WTC11 (cell line): Measurements from ENCODE around the gene MIA2. TPM values are rescaled to one million over a fixed set of nuclear protein-coding genes. Genes with fewer than 3 reads are reported as not detected.

Source experiments
- ATAC-seq: fragments of 200-7000 bp; cut with Tn5 transposase; 2 replicates; pipeline ENCODE4 v1.10.0; 2021; ENCODE audit warnings: mild to moderate bottlenecking, moderate library complexity
- CTCF ChIA-PET: fragments of 300-600 bp; sonication (Branson Sonifier 250); formaldehyde crosslinking; loops from one replicate; lab custom pipeline; 2021; ENCODE audit warnings: antibody characterized with exemption; lab: Charles Lee
- POLR2A ChIA-PET: fragments of 350-600 bp; sonication (Branson Sonifier 250); formaldehyde crosslinking; loops from one replicate; lab custom pipeline; 2021; ENCODE audit warnings: antibody characterized with exemption; lab: Charles Lee
- DNase-seq: peaks from one replicate; pipeline ENCODE4 v3.0.0; 2021; ENCODE audit warnings: low spot score
- H3K27ac Mint-ChIP-seq: 2 replicates; pipeline ENCODE4 v1.8.0; 2021; ENCODE audit warnings: mixed read lengths
- H3K27me3 Mint-ChIP-seq: 2 replicates; pipeline ENCODE4 v1.8.0; 2021; ENCODE audit warnings: low read depth, mild to moderate bottlenecking, moderate library complexity, mixed read lengths
- H3K36me3 Mint-ChIP-seq: 2 replicates; pipeline ENCODE4 v1.8.0; 2021; ENCODE audit warnings: mixed read lengths
- H3K4me1 Mint-ChIP-seq: 2 replicates; pipeline ENCODE4 v1.8.0; 2022; ENCODE audit warnings: mixed read lengths
- H3K4me3 Mint-ChIP-seq: 2 replicates; pipeline ENCODE4 v1.8.0; 2021; ENCODE audit warnings: mild to moderate bottlenecking, moderate library complexity, mixed read lengths
- H3K9me3 Mint-ChIP-seq: 2 replicates; pipeline ENCODE4 v1.8.0; 2021; ENCODE audit warnings: mixed read lengths
- CREB1 ChIP-seq: sonication (generic); formaldehyde crosslinking; IDR thresholded peaks from 2 replicates; pipeline ENCODE4 v1.8.0; 2023; ENCODE audit warnings: mild to moderate bottlenecking, missing genetic modification reagents
- MYBL2 ChIP-seq: sonication (generic); formaldehyde crosslinking; IDR thresholded peaks from 2 replicates; pipeline ENCODE4 v1.8.1; 2023; ENCODE audit warnings: mild to moderate bottlenecking, moderate library complexity, missing genetic modification reagents
- NFYB ChIP-seq: sonication (generic); formaldehyde crosslinking; conservative IDR thresholded peaks from 2 replicates; pipeline ENCODE4 v1.8.0; 2022; ENCODE audit warnings: low read depth, missing genetic modification reagents
- RORB ChIP-seq: fragments of 250-450 bp; sonication (Bioruptor Pico); IDR thresholded peaks from 2 replicates; pipeline ENCODE4 v1.9.0; 2021; ENCODE audit warnings: mild to moderate bottlenecking
- ZNF671 ChIP-seq: fragments of 250-450 bp; sonication (Bioruptor Pico); IDR thresholded peaks from 2 replicates; pipeline ENCODE4 v1.8.0; 2021; ENCODE audit warnings: mild to moderate bottlenecking
- total RNA-seq: library from RNA; stranded (reverse); gene quantifications from 3 replicates; pipeline ENCODE4 v1.2.3, GENCODE V29; 2021
- TF ChIP-seq, protein P1 (sequence below): sonication (generic); formaldehyde crosslinking; IDR thresholded peaks from 2 replicates; pipeline ENCODE4 v1.8.0; 2022; ENCODE audit warnings: mild to moderate bottlenecking, missing genetic modification reagents
- TF ChIP-seq, protein P2 (sequence below): sonication (generic); formaldehyde crosslinking; IDR thresholded peaks from 2 replicates; pipeline ENCODE4 v1.8.1; 2023; ENCODE audit warnings: mild to moderate bottlenecking, missing genetic modification reagents
- TF ChIP-seq, protein P3 (sequence below): sonication (generic); formaldehyde crosslinking; IDR thresholded peaks from 2 replicates; pipeline ENCODE4 v1.8.1; 2022; ENCODE audit warnings: low read depth, missing genetic modification reagents, borderline replicate concordance
- TF ChIP-seq, protein P4 (sequence below): fragments of 200-600 bp; IDR thresholded peaks from 2 replicates; pipeline ENCODE4 v1.8.0; 2022; ENCODE audit warnings: antibody characterized with exemption
- TF ChIP-seq, protein P5 (sequence below): fragments of 250-450 bp; sonication (Bioruptor Pico); conservative IDR thresholded peaks from 2 replicates; pipeline ENCODE4 v1.9.0; 2021; ENCODE audit warnings: mild to moderate bottlenecking
- TF ChIP-seq, protein P6 (sequence below): sonication (generic); formaldehyde crosslinking; IDR thresholded peaks from 2 replicates; pipeline ENCODE4 v1.8.1; 2023; ENCODE audit warnings: mild to moderate bottlenecking, missing genetic modification reagents, borderline replicate concordance
- TF ChIP-seq, protein P7 (sequence below): fragments of 250-450 bp; sonication (Bioruptor Pico); IDR thresholded peaks from 2 replicates; pipeline ENCODE4 v1.9.0; 2021; ENCODE audit warnings: moderate library complexity, mild to moderate bottlenecking, inconsistent platforms, borderline replicate concordance
- TF ChIP-seq, protein P8 (sequence below): sonication (generic); formaldehyde crosslinking; IDR thresholded peaks from 2 replicates; pipeline ENCODE4 v1.8.1; 2022; ENCODE audit warnings: low read depth, mild to moderate bottlenecking, moderate library complexity, missing genetic modification reagents, borderline replicate concordance
- TF ChIP-seq, protein P9 (sequence below): fragments of 250-450 bp; sonication (Bioruptor Pico); IDR thresholded peaks from 2 replicates; pipeline ENCODE4 v1.8.0; 2021; ENCODE audit warnings: mild to moderate bottlenecking
- TF ChIP-seq, protein P10 (sequence below): sonication (generic); formaldehyde crosslinking; IDR thresholded peaks from 2 replicates; pipeline ENCODE4 v1.8.1; 2022; ENCODE audit warnings: missing genetic modification reagents, borderline replicate concordance

The MIA2 gene
- total RNA-seq, 1 experiment from 2014 or later, result 11.3 TPM

DNA sequence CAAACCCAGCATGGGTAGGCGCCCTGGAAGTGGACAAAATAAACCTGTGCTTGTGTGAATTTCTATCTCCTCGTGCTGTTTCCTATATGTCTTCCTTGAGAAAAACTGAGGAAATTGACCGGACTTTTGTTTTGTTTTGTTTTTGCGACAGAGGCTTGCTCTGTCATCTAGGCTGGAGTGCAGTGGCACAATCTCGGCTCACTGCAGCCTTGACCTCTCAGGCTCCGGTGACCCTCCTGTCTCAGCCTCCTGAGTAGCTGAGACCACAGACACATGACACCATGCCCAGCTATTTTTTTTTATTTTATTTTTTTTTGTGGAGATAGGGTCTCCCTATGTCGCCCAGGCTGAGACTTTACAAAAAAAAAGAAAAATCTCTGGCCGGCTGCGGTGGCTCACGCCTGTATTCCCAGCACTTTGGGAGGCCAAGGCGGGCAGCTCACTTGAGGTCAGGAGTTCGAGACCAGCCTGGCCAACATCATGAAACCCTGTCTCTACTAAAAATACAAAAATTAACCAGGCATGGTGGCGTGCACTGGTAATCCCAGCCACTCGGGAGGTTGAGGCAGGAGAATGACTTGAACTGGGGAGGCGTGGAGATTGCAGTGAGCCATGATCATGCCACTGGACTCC, 22.5 kb upstream of the MIA2 start:
- TF ChIP-seq CREB1 (CRISPR knock-in tag), result no peak
- TF ChIP-seq, protein P1, sequence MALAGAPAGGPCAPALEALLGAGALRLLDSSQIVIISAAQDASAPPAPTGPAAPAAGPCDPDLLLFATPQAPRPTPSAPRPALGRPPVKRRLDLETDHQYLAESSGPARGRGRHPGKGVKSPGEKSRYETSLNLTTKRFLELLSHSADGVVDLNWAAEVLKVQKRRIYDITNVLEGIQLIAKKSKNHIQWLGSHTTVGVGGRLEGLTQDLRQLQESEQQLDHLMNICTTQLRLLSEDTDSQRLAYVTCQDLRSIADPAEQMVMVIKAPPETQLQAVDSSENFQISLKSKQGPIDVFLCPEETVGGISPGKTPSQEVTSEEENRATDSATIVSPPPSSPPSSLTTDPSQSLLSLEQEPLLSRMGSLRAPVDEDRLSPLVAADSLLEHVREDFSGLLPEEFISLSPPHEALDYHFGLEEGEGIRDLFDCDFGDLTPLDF (CRISPR knock-in tag), result no peak
- TF ChIP-seq, protein P2, sequence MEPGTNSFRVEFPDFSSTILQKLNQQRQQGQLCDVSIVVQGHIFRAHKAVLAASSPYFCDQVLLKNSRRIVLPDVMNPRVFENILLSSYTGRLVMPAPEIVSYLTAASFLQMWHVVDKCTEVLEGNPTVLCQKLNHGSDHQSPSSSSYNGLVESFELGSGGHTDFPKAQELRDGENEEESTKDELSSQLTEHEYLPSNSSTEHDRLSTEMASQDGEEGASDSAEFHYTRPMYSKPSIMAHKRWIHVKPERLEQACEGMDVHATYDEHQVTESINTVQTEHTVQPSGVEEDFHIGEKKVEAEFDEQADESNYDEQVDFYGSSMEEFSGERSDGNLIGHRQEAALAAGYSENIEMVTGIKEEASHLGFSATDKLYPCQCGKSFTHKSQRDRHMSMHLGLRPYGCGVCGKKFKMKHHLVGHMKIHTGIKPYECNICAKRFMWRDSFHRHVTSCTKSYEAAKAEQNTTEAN (CRISPR knock-in tag), result no peak
- TF ChIP-seq RORB (CRISPR knock-in tag), result no peak
- TF ChIP-seq, protein P3, sequence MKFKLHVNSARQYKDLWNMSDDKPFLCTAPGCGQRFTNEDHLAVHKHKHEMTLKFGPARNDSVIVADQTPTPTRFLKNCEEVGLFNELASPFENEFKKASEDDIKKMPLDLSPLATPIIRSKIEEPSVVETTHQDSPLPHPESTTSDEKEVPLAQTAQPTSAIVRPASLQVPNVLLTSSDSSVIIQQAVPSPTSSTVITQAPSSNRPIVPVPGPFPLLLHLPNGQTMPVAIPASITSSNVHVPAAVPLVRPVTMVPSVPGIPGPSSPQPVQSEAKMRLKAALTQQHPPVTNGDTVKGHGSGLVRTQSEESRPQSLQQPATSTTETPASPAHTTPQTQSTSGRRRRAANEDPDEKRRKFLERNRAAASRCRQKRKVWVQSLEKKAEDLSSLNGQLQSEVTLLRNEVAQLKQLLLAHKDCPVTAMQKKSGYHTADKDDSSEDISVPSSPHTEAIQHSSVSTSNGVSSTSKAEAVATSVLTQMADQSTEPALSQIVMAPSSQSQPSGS (CRISPR knock-in tag), result no peak
- TF ChIP-seq, protein P4, sequence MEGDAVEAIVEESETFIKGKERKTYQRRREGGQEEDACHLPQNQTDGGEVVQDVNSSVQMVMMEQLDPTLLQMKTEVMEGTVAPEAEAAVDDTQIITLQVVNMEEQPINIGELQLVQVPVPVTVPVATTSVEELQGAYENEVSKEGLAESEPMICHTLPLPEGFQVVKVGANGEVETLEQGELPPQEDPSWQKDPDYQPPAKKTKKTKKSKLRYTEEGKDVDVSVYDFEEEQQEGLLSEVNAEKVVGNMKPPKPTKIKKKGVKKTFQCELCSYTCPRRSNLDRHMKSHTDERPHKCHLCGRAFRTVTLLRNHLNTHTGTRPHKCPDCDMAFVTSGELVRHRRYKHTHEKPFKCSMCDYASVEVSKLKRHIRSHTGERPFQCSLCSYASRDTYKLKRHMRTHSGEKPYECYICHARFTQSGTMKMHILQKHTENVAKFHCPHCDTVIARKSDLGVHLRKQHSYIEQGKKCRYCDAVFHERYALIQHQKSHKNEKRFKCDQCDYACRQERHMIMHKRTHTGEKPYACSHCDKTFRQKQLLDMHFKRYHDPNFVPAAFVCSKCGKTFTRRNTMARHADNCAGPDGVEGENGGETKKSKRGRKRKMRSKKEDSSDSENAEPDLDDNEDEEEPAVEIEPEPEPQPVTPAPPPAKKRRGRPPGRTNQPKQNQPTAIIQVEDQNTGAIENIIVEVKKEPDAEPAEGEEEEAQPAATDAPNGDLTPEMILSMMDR, result no peak
- TF ChIP-seq, protein P5, sequence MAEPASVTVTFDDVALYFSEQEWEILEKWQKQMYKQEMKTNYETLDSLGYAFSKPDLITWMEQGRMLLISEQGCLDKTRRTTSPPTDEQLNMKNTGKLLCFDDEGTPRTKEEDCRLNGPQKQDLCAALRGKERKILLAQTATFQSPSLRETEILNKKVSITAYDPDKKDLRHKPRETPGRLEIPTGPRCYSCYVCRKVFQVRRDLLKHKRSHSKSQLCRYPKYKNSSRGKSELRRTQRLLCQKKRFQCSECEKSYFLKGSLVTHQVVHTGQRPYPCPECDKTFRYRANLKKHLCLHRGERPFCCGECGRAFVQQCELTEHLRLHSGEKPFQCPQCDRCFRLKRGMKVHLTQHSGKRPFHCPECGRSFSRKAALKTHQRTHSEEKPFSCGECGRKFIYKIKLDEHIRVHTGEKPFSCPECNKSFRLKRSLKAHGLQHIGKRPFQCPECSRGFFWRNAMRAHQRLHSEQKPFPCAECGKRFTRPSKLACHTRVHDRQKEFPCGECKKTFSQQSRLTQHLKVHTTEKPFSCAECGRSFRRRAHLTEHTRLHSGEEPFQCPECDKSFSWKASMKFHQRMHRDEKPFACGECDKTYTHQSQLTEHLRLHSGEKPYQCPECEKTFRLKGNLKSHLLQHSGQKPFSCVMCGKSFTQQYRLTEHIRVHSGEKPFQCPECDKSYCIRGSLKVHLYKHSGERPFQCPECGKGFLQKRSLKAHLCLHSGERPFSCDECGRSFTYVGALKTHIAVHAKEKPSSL (CRISPR knock-in tag), result no peak
- no peak for TF ChIP-seq ZNF671
- TF ChIP-seq, protein P6, sequence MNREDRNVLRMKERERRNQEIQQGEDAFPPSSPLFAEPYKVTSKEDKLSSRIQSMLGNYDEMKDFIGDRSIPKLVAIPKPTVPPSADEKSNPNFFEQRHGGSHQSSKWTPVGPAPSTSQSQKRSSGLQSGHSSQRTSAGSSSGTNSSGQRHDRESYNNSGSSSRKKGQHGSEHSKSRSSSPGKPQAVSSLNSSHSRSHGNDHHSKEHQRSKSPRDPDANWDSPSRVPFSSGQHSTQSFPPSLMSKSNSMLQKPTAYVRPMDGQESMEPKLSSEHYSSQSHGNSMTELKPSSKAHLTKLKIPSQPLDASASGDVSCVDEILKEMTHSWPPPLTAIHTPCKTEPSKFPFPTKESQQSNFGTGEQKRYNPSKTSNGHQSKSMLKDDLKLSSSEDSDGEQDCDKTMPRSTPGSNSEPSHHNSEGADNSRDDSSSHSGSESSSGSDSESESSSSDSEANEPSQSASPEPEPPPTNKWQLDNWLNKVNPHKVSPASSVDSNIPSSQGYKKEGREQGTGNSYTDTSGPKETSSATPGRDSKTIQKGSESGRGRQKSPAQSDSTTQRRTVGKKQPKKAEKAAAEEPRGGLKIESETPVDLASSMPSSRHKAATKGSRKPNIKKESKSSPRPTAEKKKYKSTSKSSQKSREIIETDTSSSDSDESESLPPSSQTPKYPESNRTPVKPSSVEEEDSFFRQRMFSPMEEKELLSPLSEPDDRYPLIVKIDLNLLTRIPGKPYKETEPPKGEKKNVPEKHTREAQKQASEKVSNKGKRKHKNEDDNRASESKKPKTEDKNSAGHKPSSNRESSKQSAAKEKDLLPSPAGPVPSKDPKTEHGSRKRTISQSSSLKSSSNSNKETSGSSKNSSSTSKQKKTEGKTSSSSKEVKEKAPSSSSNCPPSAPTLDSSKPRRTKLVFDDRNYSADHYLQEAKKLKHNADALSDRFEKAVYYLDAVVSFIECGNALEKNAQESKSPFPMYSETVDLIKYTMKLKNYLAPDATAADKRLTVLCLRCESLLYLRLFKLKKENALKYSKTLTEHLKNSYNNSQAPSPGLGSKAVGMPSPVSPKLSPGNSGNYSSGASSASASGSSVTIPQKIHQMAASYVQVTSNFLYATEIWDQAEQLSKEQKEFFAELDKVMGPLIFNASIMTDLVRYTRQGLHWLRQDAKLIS (CRISPR knock-in tag), result no peak
- TF ChIP-seq, protein P7, sequence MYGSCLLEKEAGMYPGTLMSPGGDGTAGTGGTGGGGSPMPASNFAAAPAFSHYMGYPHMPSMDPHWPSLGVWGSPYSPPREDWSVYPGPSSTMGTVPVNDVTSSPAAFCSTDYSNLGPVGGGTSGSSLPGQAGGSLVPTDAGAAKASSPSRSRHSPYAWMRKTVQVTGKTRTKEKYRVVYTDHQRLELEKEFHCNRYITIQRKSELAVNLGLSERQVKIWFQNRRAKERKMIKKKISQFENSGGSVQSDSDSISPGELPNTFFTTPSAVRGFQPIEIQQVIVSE (CRISPR knock-in tag), result no peak
- Mint-ChIP-seq H3K4me3 (no peak overlapping the region), H3K9me3 (no peaks in the 10 kb centered on the region), H3K27me3 (no peaks in the 10 kb centered on the region), H3K4me1 (peaks cover 5% of the 10 kb centered on the region; the same call in 1 of the 2 replicates), H3K36me3 (no peaks in the 10 kb centered on the region), H3K27ac (no peak overlapping the region)
- ChIA-PET CTCF (no interaction called here), POLR2A (no interaction called here)
- DNase-seq (no peak), ATAC-seq (no peak; the same call in 1 of the 2 replicates)

DNA sequence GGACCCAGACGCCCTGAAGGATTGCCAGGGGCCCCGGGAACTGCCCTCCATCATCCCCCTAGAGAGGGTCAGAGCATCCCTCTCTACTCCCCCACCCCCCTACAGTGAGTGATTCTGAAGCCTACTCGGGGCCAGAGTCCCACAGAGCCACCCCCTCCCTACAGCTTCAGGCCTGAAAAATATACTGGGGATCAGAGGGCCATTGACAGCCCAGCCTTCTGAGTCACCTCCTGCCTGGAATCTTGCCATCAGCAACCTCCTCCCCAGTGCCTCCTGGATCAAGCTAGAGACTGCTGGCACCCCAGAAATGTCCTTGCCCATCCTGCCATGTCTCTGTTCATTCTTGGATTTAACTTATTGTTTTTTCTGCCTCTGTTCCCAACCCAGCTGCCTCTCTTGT, 21.7 kb upstream of the MIA2 start:
- Mint-ChIP-seq H3K9me3 (no peaks in the 10 kb centered on the region), H3K4me1 (peaks cover 10% of the 10 kb centered on the region), H3K4me3 (no peak overlapping the region), H3K36me3 (no peaks in the 10 kb centered on the region), H3K27ac (no peak overlapping the region), H3K27me3 (no peaks in the 10 kb centered on the region)
- ChIA-PET POLR2A (no interaction called here), CTCF (no interaction called here)
- DNase-seq, result no peak
- ATAC-seq, result no peak
- TF ChIP-seq, protein P8, sequence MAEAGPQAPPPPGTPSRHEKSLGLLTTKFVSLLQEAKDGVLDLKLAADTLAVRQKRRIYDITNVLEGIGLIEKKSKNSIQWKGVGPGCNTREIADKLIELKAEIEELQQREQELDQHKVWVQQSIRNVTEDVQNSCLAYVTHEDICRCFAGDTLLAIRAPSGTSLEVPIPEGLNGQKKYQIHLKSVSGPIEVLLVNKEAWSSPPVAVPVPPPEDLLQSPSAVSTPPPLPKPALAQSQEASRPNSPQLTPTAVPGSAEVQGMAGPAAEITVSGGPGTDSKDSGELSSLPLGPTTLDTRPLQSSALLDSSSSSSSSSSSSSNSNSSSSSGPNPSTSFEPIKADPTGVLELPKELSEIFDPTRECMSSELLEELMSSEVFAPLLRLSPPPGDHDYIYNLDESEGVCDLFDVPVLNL (CRISPR knock-in tag), result no peak
- TF ChIP-seq, protein P9, sequence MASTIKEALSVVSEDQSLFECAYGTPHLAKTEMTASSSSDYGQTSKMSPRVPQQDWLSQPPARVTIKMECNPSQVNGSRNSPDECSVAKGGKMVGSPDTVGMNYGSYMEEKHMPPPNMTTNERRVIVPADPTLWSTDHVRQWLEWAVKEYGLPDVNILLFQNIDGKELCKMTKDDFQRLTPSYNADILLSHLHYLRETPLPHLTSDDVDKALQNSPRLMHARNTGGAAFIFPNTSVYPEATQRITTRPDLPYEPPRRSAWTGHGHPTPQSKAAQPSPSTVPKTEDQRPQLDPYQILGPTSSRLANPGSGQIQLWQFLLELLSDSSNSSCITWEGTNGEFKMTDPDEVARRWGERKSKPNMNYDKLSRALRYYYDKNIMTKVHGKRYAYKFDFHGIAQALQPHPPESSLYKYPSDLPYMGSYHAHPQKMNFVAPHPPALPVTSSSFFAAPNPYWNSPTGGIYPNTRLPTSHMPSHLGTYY (CRISPR knock-in tag), result no peak
- no peak for TF ChIP-seq CREB1 (CRISPR knock-in tag)
- no peak for TF ChIP-seq MYBL2 (CRISPR knock-in tag)
- TF ChIP-seq, protein P10, sequence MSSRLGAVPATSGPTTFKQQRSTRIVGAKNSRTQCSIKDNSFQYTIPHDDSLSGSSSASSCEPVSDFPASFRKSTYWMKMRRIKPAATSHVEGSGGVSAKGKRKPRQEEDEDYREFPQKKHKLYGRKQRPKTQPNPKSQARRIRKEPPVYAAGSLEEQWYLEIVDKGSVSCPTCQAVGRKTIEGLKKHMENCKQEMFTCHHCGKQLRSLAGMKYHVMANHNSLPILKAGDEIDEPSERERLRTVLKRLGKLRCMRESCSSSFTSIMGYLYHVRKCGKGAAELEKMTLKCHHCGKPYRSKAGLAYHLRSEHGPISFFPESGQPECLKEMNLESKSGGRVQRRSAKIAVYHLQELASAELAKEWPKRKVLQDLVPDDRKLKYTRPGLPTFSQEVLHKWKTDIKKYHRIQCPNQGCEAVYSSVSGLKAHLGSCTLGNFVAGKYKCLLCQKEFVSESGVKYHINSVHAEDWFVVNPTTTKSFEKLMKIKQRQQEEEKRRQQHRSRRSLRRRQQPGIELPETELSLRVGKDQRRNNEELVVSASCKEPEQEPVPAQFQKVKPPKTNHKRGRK (CRISPR knock-in tag), result no peak
- no peak for TF ChIP-seq NFYB (CRISPR knock-in tag)
